CD1c-positive myeloid dendritic cell (primary cell): Measurements from ENCODE around the gene SF3B6.
"Not testable (repeated sequence)": the region's sequence is repeated elsewhere in the genome, so short reads cannot be mapped to it uniquely, and the experiment has no call there.

ENCODE experiments used
- DNase-seq: peaks from one replicate; pipeline ENCODE4 v3.0.0-alpha.2; 2016; ENCODE audit errors: extremely low spot score

SF3B6 gene, protein sequence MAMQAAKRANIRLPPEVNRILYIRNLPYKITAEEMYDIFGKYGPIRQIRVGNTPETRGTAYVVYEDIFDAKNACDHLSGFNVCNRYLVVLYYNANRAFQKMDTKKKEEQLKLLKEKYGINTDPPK

GRCh38 chr2:24075915-24076848 lies at the start of gene SF3B6:
Gene SF3B6 (minus strand): TSS chr2:24076326. CDS start chr2:24076229, 97 bp downstream.
- DNase-seq = peak; percentile 99

DNA sequence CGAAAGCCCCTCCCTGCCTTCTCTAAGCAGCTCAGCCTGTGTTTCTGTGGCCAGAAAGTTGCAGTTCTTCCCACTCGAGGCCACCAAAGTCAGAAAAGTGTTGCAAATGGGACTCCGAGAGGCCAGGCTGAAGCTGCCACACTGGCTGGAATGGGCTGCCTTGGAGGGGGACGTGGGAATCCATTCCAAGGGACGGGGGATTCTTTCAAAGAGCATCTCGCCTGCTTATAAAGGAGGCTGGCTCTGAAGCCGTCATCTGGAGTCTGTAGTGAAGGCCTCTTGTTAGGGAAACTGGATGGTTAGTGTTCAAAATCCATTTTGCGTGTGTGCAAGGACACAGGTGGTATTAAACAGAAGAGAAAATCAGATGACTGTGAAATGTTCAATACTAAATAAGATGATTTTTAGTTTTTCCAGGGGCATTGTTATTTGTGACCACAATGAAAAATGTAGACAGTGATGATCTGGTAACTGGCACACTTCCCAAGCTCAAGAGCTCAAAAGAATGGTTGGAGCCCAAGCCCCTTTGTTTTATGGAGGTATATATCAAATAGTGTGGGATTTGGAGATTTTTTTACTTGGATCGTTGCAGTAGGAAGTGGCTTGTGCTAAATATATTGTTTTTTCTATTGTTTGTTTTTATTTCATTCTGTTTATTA lies 47.9 kb upstream of the SF3B6 start:
- no peak for DNase-seq

- peak; percentile 92 for DNase-seq
These were observed 47.2 kb upstream of the SF3B6 start, which contains the start of the genes FAM228B and PFN4 for GRCh38 chr2:24123195-24123921. Gene FAM228B (plus strand): TSS chr2:24123469. CDS start chr2:24124362, 893 bp downstream. Gene PFN4 (minus strand): TSS chr2:24123334. CDS start chr2:24122535, 799 bp downstream.

DNA sequence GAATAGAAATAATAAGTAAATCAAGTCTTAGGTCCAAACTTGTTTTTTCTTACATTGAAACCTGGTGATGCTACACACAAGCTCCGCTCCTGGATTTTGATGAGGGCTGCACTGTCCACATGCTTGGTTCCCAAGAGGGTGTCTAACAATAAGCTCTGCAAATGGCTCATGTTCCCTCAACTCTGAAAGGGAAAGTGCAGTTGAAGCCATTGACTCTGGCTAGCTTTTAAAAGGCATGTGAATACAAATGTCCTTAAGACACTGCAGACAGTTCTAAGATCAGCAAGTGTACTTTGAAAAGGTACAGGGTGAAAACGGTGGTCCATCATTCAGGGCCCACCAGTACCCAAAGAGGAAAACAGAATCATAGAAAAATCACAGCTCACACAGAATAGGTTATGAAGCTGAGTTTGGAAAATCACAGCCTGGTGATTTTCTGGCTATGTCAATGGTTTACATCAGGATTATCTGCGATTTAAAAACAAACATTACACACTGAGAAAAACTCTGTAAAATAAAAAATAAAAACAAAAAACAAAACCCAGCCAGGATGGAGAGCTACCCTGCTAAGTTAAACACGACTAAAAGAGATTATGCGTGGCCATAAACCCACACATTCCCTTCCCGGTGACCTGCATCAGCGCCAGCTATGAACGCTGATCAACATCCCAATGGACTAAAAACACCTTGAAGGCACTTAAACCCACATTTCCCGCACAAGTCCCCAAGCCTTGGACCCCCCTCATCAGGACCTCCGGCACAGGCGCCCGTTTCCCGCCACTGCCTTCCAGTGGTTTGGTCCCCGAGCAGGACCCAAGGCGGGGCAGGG lies 46.5 kb upstream of the SF3B6 start:
- no peak for DNase-seq

DNA sequence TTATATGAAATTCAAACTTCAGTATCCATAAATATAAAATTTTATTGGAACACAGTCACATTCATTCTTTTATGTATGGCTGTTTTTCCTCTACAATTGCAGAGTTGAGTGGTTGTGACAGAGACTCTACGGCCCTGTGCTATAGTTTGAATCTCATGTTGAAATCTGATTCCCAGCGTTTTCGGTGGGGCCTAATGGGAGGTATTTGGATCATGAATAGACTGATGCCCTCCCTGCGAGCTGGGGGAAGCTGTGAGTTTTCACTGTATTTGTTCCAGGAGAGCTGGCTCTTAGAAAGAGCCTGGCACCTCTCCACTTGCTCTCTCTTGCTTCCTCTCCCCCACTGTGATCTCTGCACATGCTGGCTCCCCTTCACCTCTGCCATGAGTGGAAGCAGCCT lies 45.3 kb upstream of the SF3B6 start:
- no peak for DNase-seq

DNA sequence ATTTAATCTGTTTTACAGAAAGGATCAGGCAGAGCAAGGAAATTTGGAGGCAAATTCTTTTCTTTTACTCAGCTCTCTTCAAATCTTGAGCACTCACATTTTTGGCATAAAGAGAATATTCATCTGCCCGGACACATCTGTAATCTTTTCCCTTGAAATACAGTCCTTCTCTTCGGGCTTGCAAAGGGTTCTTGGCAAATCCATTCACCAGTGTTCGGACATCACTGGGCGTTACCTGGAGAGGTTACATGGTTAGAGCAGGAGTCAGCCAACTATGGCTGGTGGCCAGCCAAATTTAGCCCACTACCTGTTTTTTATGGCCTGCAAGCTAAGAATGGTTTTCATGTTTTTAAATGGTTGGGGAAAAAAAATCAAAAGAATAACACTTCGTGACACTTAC lies 44.9 kb upstream of the SF3B6 start:
- DNase-seq = no peak

GRCh38 chr2:24117902-24118301 lies 41.8 kb upstream of the SF3B6 start:
- DNase-seq = no peak

DNA sequence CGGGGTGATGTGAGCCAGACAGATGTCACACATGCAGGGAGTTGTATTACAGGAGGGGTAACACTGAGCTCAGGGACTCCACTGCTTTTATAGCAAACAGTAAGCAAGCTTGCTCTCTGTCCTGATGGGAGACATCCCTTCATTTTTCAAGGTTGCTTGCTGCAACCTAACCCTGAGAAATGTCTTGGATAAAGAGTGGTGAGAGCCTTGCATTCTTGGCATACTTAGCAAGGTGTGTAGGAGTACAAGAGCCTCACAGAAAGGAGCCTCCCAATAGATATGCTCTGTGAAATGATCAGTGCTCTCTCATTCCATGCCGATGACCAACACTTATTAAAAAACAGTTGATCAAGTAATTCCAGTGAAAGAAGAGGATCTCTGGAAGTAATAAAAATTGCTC lies 38.9 kb upstream of the SF3B6 start:
- no peak for DNase-seq

- no peak for DNase-seq
These were observed 35.3 kb upstream of the SF3B6 start for GRCh38 chr2:24111407-24111901.

- no peak for DNase-seq
These were observed 34.7 kb upstream of the SF3B6 start for GRCh38 chr2:24110660-24111303.

DNA sequence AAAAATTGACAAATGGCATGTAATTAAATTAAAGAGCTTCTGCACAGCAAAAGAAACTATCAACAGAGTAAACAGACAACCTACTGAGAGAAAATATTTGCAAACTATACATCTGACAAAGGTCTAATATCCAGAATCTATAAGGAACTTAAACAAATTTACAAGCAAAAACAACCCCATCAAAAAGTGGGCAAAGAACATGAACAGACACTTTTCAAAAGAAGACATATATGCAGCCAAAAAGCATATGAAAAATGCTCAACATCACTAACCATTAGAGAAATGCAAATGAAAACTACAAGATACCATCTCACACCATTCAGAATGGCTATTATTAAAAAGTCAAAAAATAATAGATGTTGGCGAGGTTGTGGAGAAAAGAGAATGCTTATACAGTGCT lies 33.3 kb upstream of the SF3B6 start:
- not testable (repeated sequence) for DNase-seq

DNA sequence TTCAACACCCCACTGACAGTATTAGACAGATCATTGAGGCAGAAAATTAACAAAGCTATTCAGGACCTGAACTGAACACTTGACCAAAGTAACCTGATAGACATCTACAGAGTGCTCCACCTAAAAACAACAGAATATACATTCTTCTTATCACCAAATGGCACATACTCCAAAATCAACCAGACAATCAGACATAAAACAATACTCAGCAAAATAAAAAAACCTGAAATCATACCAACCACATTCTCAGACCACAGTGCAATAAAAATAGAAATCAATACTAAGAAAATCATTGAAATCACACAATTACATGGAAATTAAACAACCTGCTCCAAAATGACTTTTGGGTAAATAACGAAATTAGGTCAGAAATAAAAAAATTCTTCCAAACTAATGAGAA lies 31.2 kb upstream of the SF3B6 start:
- DNase-seq = no peak

- DNase-seq = no peak
These were observed 30.7 kb upstream of the SF3B6 start for GRCh38 chr2:24106786-24107185.

DNA sequence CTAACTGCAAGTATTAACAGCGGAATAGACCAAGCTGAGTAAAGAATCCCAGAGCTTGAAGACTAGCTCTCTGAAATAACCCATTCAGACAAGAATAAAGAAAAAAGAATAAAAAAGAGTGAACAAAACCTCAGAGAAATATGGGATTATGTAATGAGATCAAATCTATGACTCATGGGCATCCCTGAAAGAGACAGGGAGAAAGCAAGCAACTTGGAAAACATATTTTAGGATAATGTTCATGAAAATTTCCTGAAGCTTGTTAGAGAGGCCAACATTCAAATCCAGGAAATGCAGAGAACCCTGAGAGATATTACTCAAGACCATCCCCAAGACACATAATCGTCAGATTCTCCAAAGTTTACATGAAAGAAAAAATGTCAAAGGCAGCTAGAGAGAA lies 29.7 kb upstream of the SF3B6 start:
- no peak for DNase-seq

GRCh38 chr2:24104906-24105305 lies 28.8 kb upstream of the SF3B6 start:
- DNase-seq = no peak

DNA sequence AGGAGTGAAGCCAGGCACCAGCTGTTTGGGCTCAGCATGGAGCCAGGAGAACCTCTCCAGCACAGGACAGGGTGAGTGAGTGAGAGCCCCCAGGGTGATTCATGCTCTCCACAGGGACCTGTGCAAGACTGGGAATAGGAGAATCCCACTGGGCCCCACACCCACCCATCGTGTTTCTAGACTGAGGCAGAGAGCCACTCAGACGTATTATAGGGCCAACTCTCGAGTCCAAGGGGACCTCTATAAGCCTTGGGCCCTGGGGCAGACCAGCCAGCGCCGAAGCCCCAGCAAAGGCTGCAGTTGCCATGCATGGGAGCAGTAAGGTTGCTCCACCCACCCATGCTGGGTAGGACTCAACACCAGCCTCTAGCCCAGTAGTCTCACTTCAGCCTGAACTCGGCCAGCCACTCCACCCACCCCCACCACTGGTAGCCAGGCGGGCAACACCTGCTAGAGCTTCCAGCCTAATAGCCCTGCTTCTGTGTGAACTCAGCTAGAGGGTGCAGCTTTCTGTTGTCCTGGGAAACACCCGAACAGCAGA lies 28.1 kb upstream of the SF3B6 start:
- DNase-seq = no peak

DNA sequence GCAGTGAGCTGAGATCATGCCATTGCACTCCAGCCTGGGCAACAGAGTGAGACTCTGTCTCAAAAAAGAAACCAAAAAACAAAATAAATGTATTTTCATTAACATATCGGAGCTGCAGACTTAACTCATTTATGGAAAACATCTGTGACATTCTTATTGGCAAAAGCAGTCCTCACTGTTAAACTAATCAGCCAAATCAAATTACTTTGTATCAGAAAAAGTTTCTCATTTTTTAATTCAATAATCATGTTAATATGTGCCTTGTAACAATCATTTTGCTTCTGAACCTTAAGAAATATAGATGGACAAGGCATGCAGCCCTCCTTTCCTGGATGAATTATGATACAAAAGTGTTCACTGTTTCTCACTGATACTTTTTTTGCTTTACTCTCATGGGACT lies 26.6 kb upstream of the SF3B6 start:
- no peak for DNase-seq

- no peak for DNase-seq
These were observed 25.9 kb upstream of the SF3B6 start for GRCh38 chr2:24101992-24102391.

- DNase-seq = not testable (repeated sequence)
These were observed 24.6 kb upstream of the SF3B6 start for GRCh38 chr2:24100732-24101131.

GRCh38 chr2:24095171-24095677 lies 19.1 kb upstream of the SF3B6 start:
- DNase-seq = not testable (repeated sequence)
